K562 (cell line): Measurements from ENCODE around the gene ZNF408. TPM values are rescaled to one million over a fixed set of nuclear protein-coding genes. Genes with fewer than 3 reads are reported as not detected.
A peak's percentile ranks its signal among the peaks of the same experiment; 100 is the strongest.

ENCODE experiments used
- ATAC-seq: fragments of 200-7000 bp; cut with Tn5 transposase; 3 replicates; pipeline ENCODE4 v1.9.1; 2020; ENCODE audit warnings: moderate library complexity
- BruUV-seq: library from RNA; stranded (reverse); fragments of 400-500 nt; replicated peaks from 2 replicates; lab custom pipeline; 2021; lab: Mats Ljungman, UMichigan
- CTCF ChIA-PET: fragments of 300-600 bp; formaldehyde crosslinking; extraction: SDS; loops from one replicate; lab custom pipeline; 2021; ENCODE audit warnings: low intra/inter-chr PET ratio; lab: Yijun Ruan, JAX
- POLR2A ChIA-PET: fragments of 300-600, 350-650 bp; sonication (Branson Sonifier 250); formaldehyde crosslinking; extraction: SDS; loops from one replicate; lab custom pipeline; 2021; ENCODE audit warnings: antibody characterized with exemption, inconsistent platforms; lab: Yijun Ruan, JAX
- DNase-seq, 4 experiments: peaks; one replicate each; pipeline versions ENCODE4 v3.0.0 to v3.0.0-alpha.2; 2011 to 2018; ENCODE audit warnings: low spot score in 3 of 4, mixed read lengths in 3 of 4; ENCODE audit errors: extremely low read depth in 1 of 4
- FAIRE-seq: peaks from 2 replicates; lab custom pipeline; 2011; peaks lifted over from hg19 to GRCh38; lab: Jason Lieb, UNC
- H2AFZ ChIP-seq: 2 replicates; pipeline ENCODE4 v1.6.0; 2011; ENCODE audit warnings: low read depth, low read length, control low read depth, inconsistent platforms
- H3K27ac ChIP-seq: fragments of 200-600 bp; 3 replicates; pipeline ENCODE4 v1.8.0; 2011; ENCODE audit warnings: low read depth, mild to moderate bottlenecking, control low read depth, inconsistent platforms, low read length, moderate library complexity, mixed read lengths; ENCODE audit errors: extremely low read depth
- H3K27me3 ChIP-seq, 2 experiments: fragments of 300-600 bp in 1 of 2; 2 replicates in 1 of 2; 3 replicates in 1 of 2; pipeline versions ENCODE4 v1.6.0 to v1.8.0; 2011; ENCODE audit warnings: inconsistent platforms in 2 of 2, low read length in 2 of 2, mild to moderate bottlenecking in 1 of 2, mixed read lengths in 1 of 2, moderate library complexity in 1 of 2; ENCODE audit not compliant: control insufficient read depth in 2 of 2, insufficient read depth in 2 of 2
- H3K36me3 ChIP-seq: fragments of 300-600 bp; 3 replicates; pipeline ENCODE4 v1.8.0; 2011; ENCODE audit warnings: mild to moderate bottlenecking, low read length, inconsistent platforms; ENCODE audit not compliant: control insufficient read depth, insufficient read depth
- H3K4me1 ChIP-seq, 2 experiments: fragments of 200-600 bp in 1 of 2; replicated peaks in 1 of 2; 2 replicates in 1 of 2; 3 replicates in 1 of 2; pipeline versions ENCODE4 v1.5.1 to v1.8.0; 2011; ENCODE audit warnings: inconsistent platforms in 2 of 2, low read length in 2 of 2, mild to moderate bottlenecking in 1 of 2, mixed read lengths in 1 of 2, moderate library complexity in 1 of 2; ENCODE audit not compliant: control insufficient read depth in 2 of 2, insufficient read depth in 2 of 2
- H3K4me2 ChIP-seq: 2 replicates; pipeline ENCODE4 v1.6.1; 2011; ENCODE audit warnings: low read length, control low read depth, inconsistent platforms, mixed read lengths; ENCODE audit not compliant: insufficient read depth
- H3K4me3 ChIP-seq: fragments of 200-600 bp; sonication (generic), shearing (Covaris generic); 2 replicates; pipeline ENCODE4 v1.5.1; 2016; ENCODE audit warnings: control low read depth, inconsistent platforms
- H3K79me2 ChIP-seq: fragments of 200-600 bp; 3 replicates; pipeline ENCODE4 v1.8.0; 2011; ENCODE audit warnings: low read length, inconsistent platforms; ENCODE audit not compliant: control insufficient read depth, insufficient read depth
- H3K9ac ChIP-seq, 2 experiments: 2 replicates each; pipeline versions ENCODE4 v1.6.0 to v1.6.1; 2011; ENCODE audit warnings: low read depth in 2 of 2, low read length in 2 of 2, control low read depth in 1 of 2, inconsistent platforms in 1 of 2, mild to moderate bottlenecking in 1 of 2, mixed read lengths in 1 of 2; ENCODE audit not compliant: insufficient read depth in 1 of 2
- H3K9me1 ChIP-seq: one replicate; pipeline ENCODE4 v1.6.0; 2011; ENCODE audit warnings: inconsistent platforms, mild to moderate bottlenecking, low read length, moderate library complexity; ENCODE audit not compliant: control insufficient read depth, insufficient read depth
- H3K9me3 ChIP-seq: replicated peaks from 2 replicates; pipeline ENCODE4 v1.5.1; 2011; ENCODE audit warnings: low read depth, low read length, inconsistent platforms; ENCODE audit not compliant: control insufficient read depth, insufficient read depth
- H4K20me1 ChIP-seq: replicated peaks from 2 replicates; pipeline ENCODE4 v1.6.1; 2011; ENCODE audit warnings: low read length, inconsistent platforms, mixed read lengths; ENCODE audit not compliant: control insufficient read depth, insufficient read depth
- ARID1B ChIP-seq: fragments of 450-650 bp; IDR thresholded peaks from 2 replicates; pipeline ENCODE4 v1.6.1; 2016; ENCODE audit warnings: antibody characterized with exemption, mild to moderate bottlenecking, inconsistent platforms
- CBFA2T2 ChIP-seq: fragments of 450-650 bp; conservative IDR thresholded peaks from 2 replicates; pipeline ENCODE4 v1.6.1; 2017; ENCODE audit warnings: mild to moderate bottlenecking
- CREB1 ChIP-seq, 2 experiments: sonication (generic) in 1 of 2; formaldehyde crosslinking in 1 of 2; IDR thresholded peaks; 2 replicates each; pipeline versions ENCODE4 v1.6.1 to v1.8.0; 2012 to 2022; ENCODE audit warnings: inconsistent platforms in 1 of 2, mild to moderate bottlenecking in 1 of 2, missing genetic modification reagents in 1 of 2, moderate library complexity in 1 of 2
- CXXC5 ChIP-seq: fragments of 250-450 bp; sonication (Bioruptor Pico); IDR thresholded peaks from 2 replicates; pipeline ENCODE4 v1.8.0; 2022; ENCODE audit warnings: inconsistent platforms, mild to moderate bottlenecking, moderate library complexity
- EGR1 ChIP-seq: fragments of 450-650 bp; conservative IDR thresholded peaks from 2 replicates; pipeline ENCODE4 v1.6.1; 2017; ENCODE audit warnings: mild to moderate bottlenecking
- FOXJ2 ChIP-seq: fragments of 200-800 bp; sonication (Bioruptor generic); IDR thresholded peaks from 2 replicates; pipeline ENCODE4 v1.6.1; 2016; ENCODE audit warnings: missing genetic modification characterization, missing compliant biosample characterization
- HDAC1 ChIP-seq, 2 experiments: fragments of 450-650 bp; IDR thresholded peaks; 2 replicates each; pipeline ENCODE4 v1.6.1; 2016 to 2017; ENCODE audit warnings: inconsistent platforms in 1 of 2, mild to moderate bottlenecking in 1 of 2, moderate library complexity in 1 of 2
- L3MBTL2 ChIP-seq: fragments of 450-650 bp; IDR thresholded peaks from 2 replicates; pipeline ENCODE4 v1.6.1; 2016; ENCODE audit warnings: mild to moderate bottlenecking, moderate library complexity
- MED1 ChIP-seq: sonication (generic); formaldehyde crosslinking; IDR thresholded peaks from 2 replicates; pipeline ENCODE4 v1.8.1; 2023; ENCODE audit warnings: missing genetic modification reagents, borderline replicate concordance
- MTA2 ChIP-seq: fragments of 450-650 bp; IDR thresholded peaks from 2 replicates; pipeline ENCODE4 v1.6.1; 2016; ENCODE audit warnings: low read depth
- MTA3 ChIP-seq: fragments of 450-650 bp; formaldehyde crosslinking; IDR thresholded peaks from 2 replicates; pipeline ENCODE4 v1.6.1; 2017; ENCODE audit warnings: mild to moderate bottlenecking, borderline replicate concordance
- NRF1 ChIP-seq, 2 experiments: fragments of 450-650 bp; IDR thresholded peaks in 1 of 2; conservative IDR thresholded peaks in 1 of 2; 2 replicates each; pipeline ENCODE4 v1.6.1; 2014; ENCODE audit warnings: mild to moderate bottlenecking in 2 of 2
- SMARCE1 ChIP-seq: fragments of 450-650 bp; IDR thresholded peaks from 2 replicates; pipeline ENCODE4 v1.7.1; 2016; ENCODE audit warnings: mild to moderate bottlenecking
- STAT5A ChIP-seq: IDR thresholded peaks from 2 replicates; pipeline ENCODE4 v1.6.1; 2012; ENCODE audit warnings: low read length, inconsistent platforms, borderline replicate concordance
- ZNF121 ChIP-seq: sonication (generic); formaldehyde crosslinking; conservative IDR thresholded peaks from 2 replicates; pipeline ENCODE4 v1.8.0; 2022; ENCODE audit warnings: missing genetic modification reagents
- ZNF217 ChIP-seq: sonication (generic); formaldehyde crosslinking; IDR thresholded peaks from 2 replicates; pipeline ENCODE4 v1.8.0; 2022; ENCODE audit warnings: mild to moderate bottlenecking, missing genetic modification reagents
- WGBS: fragments of 100-300 bp; shearing (Covaris generic); methylation state at CpG from one replicate; pipeline ENCODE4 v1.1.6; 2016; ENCODE audit warnings: low coverage, mixed read lengths; ENCODE audit not compliant: insufficient coverage; ENCODE audit errors: missing lambda C conversion rate; 5-methylcytosine and 5-hydroxymethylcytosine counted together
- in situ Hi-C: fragments of 300-500 bp; cut with MboI; formaldehyde crosslinking; loops from 4 replicates; pipeline ENCODE4 v1.15.0; 2018; ENCODE audit warnings: inconsistent platforms, mixed read lengths
- intact Hi-C: fragments of 100-400 bp; cut with micrococcal nuclease; formaldehyde crosslinking; loops from 2 replicates; pipeline ENCODE4 v1.14.2; 2022
- polyA plus RNA-seq, 8 experiments: library from polyadenylated mRNA; depleted of rRNA in 4 of 8; stranded (reverse) in 5 of 8; unstranded in 3 of 8; fragments of >200 nt; fragmentation: Nextera tagmentation in 2 of 8; fragmentation: Illumina TruSeq in 1 of 8; extraction: Ambion mirVana in 2 of 8; extraction: Trizol in 1 of 8; gene quantifications; 2 replicates each; pipeline versions ENCODE4 v1.2.1 to v1.2.3, GENCODE V29; 2011 to 2014; ENCODE audit warnings: inconsistent platforms in 1 of 8, missing spikeins in 1 of 8
- total RNA-seq, 7 experiments: library from RNA; depleted of rRNA in 6 of 7; stranded (reverse); fragments of >200 nt in 6 of 7; fragmentation: Illumina TruSeq in 2 of 7; extraction: Trizol in 2 of 7; gene quantifications; 2 replicates each; pipeline versions ENCODE4 v1.2.1 to v1.2.3, GENCODE V29; 2011 to 2021; ENCODE audit warnings: low replicate concordance in 1 of 7
- TF ChIP-seq, protein P1 (sequence below): fragments of 200-800 bp; sonication (Bioruptor generic); IDR thresholded peaks from 2 replicates; pipeline ENCODE4 v1.6.1; 2017; ENCODE audit warnings: missing genetic modification characterization, missing compliant biosample characterization
- TF ChIP-seq, protein P2 (sequence below), 2 experiments: fragments of 450-650 bp; IDR thresholded peaks; 2 replicates each; pipeline ENCODE4 v1.6.1; 2016
- TF ChIP-seq, protein P3 (sequence below): sonication (generic); formaldehyde crosslinking; IDR thresholded peaks from 2 replicates; pipeline ENCODE4 v1.8.0; 2022; ENCODE audit warnings: missing genetic modification reagents, mild to moderate bottlenecking, moderate library complexity, borderline replicate concordance

The ZNF408 gene
- total and polyA plus RNA-seq, 9 of the 15 experiments (the other 6 are each of a cell fraction or from before 2014, with no cell fraction given): 0.15 to 18.4 (median 7.4) TPM

DNA sequence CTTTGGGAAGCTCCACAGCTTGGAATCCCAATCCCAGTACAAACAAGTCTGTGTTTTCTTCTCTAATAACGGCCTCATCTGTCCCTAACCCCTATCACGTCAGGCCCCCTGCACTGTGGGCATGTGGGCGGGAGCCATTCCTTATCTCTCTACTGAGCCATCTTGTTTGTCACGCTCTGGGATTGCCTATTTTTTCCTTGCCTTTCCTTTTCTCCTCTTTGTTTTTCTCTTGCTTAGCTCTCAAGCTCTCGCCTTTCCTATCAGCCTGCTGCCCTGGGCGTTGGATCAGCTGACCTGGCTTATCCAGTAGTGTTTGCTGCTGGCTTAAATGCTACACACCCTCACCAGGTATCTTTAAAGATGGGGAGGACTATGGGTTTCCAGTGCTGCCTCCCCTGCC, 36.2 kb upstream of the ZNF408 start:
- Histone ChIP-seq H3K27me3 (no peaks in the 10 kb centered on the region), H3K27ac (peak overlapping the region; percentile 64), H3K36me3 (peaks cover 65% of the 10 kb centered on the region), H3K4me3 (no peak overlapping the region), H3K79me2 (no peaks in the 10 kb centered on the region), H3K4me2 (peak overlapping the region; percentile 69), H3K9me3 (no peaks in the 10 kb centered on the region), H3K9ac (peak overlapping the region; percentile 44 to 78; a peak in 3 of 4 replicates), H3K4me1 (peaks cover 6 to 17% of the 10 kb centered on the region in 2 experiments; a peak in 3 of 5 replicates), H2AFZ (peak overlapping the region; percentile 68), H4K20me1 (no peaks in the 10 kb centered on the region), H3K9me1 (peaks cover 4% of the 10 kb centered on the region)
- DNase-seq (peak; percentile 60 to 73 (median 66)), ATAC-seq (peak; percentile 89), FAIRE-seq (peak; percentile 81)
- WGBS: 7% methylated on average over 6 of the region's 6 CpGs
- intact Hi-C loops: no loop called here
- no TSS peak for BruUV-seq
- ChIA-PET POLR2A (interaction anchor here (1.5 kb wide), 1 partner anchor 8 kb away, joined by 3 read pairs; no protein-coding TSS in a partner anchor), CTCF (no interaction called here)
- in situ Hi-C loops: no loop called here
- TF ChIP-seq ZNF121: no peak
- TF ChIP-seq CXXC5: peak; percentile 50
- TF ChIP-seq FOXJ2 (tag): 0 out of 2 replicates have a peak, but pooled peaks have one; percentile 18
- no peak for TF ChIP-seq CREB1 (IDR thresholded peaks at IDR 0.05)
- TF ChIP-seq CREB1 (CRISPR knock-in tag; IDR thresholded peaks at IDR 0.05): no peak
- peak; percentile 21 to 26; a peak in 1 of 4 replicates for TF ChIP-seq NRF1 (conservative IDR thresholded peaks at IDR 0.05 in 1 of 2, IDR thresholded peaks at IDR 0.05 in 1 of 2)
- TF ChIP-seq, protein P1, sequence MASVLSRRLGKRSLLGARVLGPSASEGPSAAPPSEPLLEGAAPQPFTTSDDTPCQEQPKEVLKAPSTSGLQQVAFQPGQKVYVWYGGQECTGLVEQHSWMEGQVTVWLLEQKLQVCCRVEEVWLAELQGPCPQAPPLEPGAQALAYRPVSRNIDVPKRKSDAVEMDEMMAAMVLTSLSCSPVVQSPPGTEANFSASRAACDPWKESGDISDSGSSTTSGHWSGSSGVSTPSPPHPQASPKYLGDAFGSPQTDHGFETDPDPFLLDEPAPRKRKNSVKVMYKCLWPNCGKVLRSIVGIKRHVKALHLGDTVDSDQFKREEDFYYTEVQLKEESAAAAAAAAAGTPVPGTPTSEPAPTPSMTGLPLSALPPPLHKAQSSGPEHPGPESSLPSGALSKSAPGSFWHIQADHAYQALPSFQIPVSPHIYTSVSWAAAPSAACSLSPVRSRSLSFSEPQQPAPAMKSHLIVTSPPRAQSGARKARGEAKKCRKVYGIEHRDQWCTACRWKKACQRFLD: peak; percentile 76; the same call in 1 of the 2 replicates
- TF ChIP-seq MED1 (CRISPR knock-in tag): no peak
- peak in 1 of 2 experiments; percentile 50; a peak in 1 of 4 replicates for TF ChIP-seq HDAC1 (IDR thresholded peaks at IDR 0.05)
- peak; percentile 42 for TF ChIP-seq CBFA2T2
- peak; percentile 56; the same call in 1 of the 2 replicates for TF ChIP-seq SMARCE1
- TF ChIP-seq, protein P2, sequence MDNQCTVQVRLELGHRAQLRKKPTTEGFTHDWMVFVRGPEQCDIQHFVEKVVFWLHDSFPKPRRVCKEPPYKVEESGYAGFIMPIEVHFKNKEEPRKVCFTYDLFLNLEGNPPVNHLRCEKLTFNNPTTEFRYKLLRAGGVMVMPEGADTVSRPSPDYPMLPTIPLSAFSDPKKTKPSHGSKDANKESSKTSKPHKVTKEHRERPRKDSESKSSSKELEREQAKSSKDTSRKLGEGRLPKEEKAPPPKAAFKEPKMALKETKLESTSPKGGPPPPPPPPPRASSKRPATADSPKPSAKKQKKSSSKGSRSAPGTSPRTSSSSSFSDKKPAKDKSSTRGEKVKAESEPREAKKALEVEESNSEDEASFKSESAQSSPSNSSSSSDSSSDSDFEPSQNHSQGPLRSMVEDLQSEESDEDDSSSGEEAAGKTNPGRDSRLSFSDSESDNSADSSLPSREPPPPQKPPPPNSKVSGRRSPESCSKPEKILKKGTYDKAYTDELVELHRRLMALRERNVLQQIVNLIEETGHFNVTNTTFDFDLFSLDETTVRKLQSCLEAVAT (IDR thresholded peaks at IDR 0.05): peak in 1 of 2 experiments; percentile 94; a peak in 2 of 4 replicates
- TF ChIP-seq L3MBTL2: peak; percentile 49; the same call in 1 of the 2 replicates
- 0 out of 2 replicates have a peak, but pooled peaks have one; percentile 27 for TF ChIP-seq MTA3
- peak; percentile 85 for TF ChIP-seq EGR1
- peak; percentile 45; the same call in 1 of the 2 replicates for TF ChIP-seq ARID1B
- TF ChIP-seq ZNF217: no peak
- TF ChIP-seq, protein P3, sequence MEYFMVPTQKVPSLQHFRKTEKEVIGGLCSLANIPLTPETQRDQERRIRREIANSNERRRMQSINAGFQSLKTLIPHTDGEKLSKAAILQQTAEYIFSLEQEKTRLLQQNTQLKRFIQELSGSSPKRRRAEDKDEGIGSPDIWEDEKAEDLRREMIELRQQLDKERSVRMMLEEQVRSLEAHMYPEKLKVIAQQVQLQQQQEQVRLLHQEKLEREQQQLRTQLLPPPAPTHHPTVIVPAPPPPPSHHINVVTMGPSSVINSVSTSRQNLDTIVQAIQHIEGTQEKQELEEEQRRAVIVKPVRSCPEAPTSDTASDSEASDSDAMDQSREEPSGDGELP: peak; percentile 59
- no peak for TF ChIP-seq STAT5A
- TF ChIP-seq MTA2: 0 out of 2 replicates have a peak, but pooled peaks have one; percentile 24
